HepG2 (cell line): ENCODE data around the gene BMP6. TPM values are rescaled to one million over a fixed set of nuclear protein-coding genes. Genes with fewer than 3 reads are reported as not detected.

Experiments used
- ATAC-seq: fragments of 200-7000 bp; cut with Tn5 transposase; 3 replicates; pipeline ENCODE4 v1.9.1; 2020; ENCODE audit warnings: mild to moderate bottlenecking, moderate library complexity
- BruUV-seq: library from RNA; stranded (reverse); fragments of 400-500 nt; replicated peaks from 2 replicates; lab custom pipeline; 2021; lab: Mats Ljungman, UMichigan
- CTCF ChIA-PET: fragments of 300-600 bp; formaldehyde crosslinking; extraction: SDS; loops from one replicate; lab custom pipeline; 2021; ENCODE audit warnings: low total read pairs, inconsistent platforms, low intra/inter-chr PET ratio; lab: Yijun Ruan, JAX
- POLR2A ChIA-PET: fragments of 350-600 bp; sonication (Branson Sonifier 250); formaldehyde crosslinking; loops from one replicate; lab custom pipeline; 2020; ENCODE audit warnings: antibody characterized with exemption, inconsistent platforms; lab: Yijun Ruan, JAX
- DNase-seq: peaks from one replicate; pipeline ENCODE4 v3.0.0-alpha.2; 2015; ENCODE audit warnings: low spot score
- FAIRE-seq: peaks from 3 replicates; lab custom pipeline; 2011; peaks lifted over from hg19 to GRCh38; lab: Jason Lieb, UNC
- H2AFZ ChIP-seq: one replicate; pipeline ENCODE4 v1.6.1; 2011; ENCODE audit warnings: low read length, inconsistent platforms
- H3K27ac ChIP-seq: fragments of 300-600 bp; 3 replicates; pipeline ENCODE4 v1.8.0; 2011; ENCODE audit warnings: mixed run types, mild to moderate bottlenecking, mixed read lengths, low read length, inconsistent platforms; ENCODE audit not compliant: insufficient read depth; ENCODE audit errors: extremely low read length
- H3K27me3 ChIP-seq, 2 experiments: fragments of 200-600 bp in 1 of 2; 2 replicates in 1 of 2; 3 replicates in 1 of 2; pipeline versions ENCODE4 v1.6.0 to v1.8.0; 2011; ENCODE audit warnings: low read length in 2 of 2, mild to moderate bottlenecking in 2 of 2, moderate library complexity in 2 of 2, inconsistent platforms in 1 of 2; ENCODE audit not compliant: insufficient read depth in 2 of 2, control insufficient read depth in 1 of 2
- H3K36me3 ChIP-seq, 2 experiments: fragments of 200-600 bp in 1 of 2; replicated peaks in 1 of 2; 2 replicates in 1 of 2; 3 replicates in 1 of 2; pipeline versions ENCODE4 v1.5.1 to v1.8.0; 2011; ENCODE audit warnings: low read length in 2 of 2, inconsistent platforms in 1 of 2; ENCODE audit not compliant: insufficient read depth in 2 of 2, control insufficient read depth in 1 of 2
- H3K4me1 ChIP-seq: 2 replicates; pipeline ENCODE4 v1.5.1; 2012; ENCODE audit warnings: low read length, inconsistent platforms; ENCODE audit not compliant: insufficient read depth
- H3K4me2 ChIP-seq: 2 replicates; pipeline ENCODE4 v1.6.0; 2011; ENCODE audit warnings: low read depth, low read length, inconsistent platforms
- H3K4me3 ChIP-seq, 3 experiments: fragments of 200-600 bp in 1 of 3; sonication (generic), shearing (Covaris generic) in 1 of 3; replicated peaks in 1 of 3; 2 replicates each; pipeline ENCODE4 v1.5.1; 2011 to 2016; ENCODE audit warnings: low read length in 3 of 3, inconsistent platforms in 2 of 3, low read depth in 2 of 3, mild to moderate bottlenecking in 2 of 3, control low read depth in 1 of 3, mixed read lengths in 1 of 3; ENCODE audit not compliant: insufficient read depth in 1 of 3
- H3K79me2 ChIP-seq: one replicate; pipeline ENCODE4 v1.6.1; 2011; ENCODE audit warnings: low read length, inconsistent platforms; ENCODE audit not compliant: insufficient read depth
- H3K9ac ChIP-seq: 2 replicates; pipeline ENCODE4 v1.6.0; 2011; ENCODE audit warnings: mild to moderate bottlenecking, low read depth, low read length, inconsistent platforms; ENCODE audit not compliant: insufficient read depth
- H3K9me3 ChIP-seq: 2 replicates; pipeline ENCODE4 v1.5.1; 2012; ENCODE audit warnings: mild to moderate bottlenecking, low read length
- H4K20me1 ChIP-seq: 2 replicates; pipeline ENCODE4 v1.6.0; 2011; ENCODE audit warnings: inconsistent platforms, mild to moderate bottlenecking, low read length, moderate library complexity; ENCODE audit not compliant: insufficient read depth
- ATF7 ChIP-seq, 2 experiments: fragments of 450-650 bp in 1 of 2; sonication (generic) in 1 of 2; formaldehyde crosslinking in 1 of 2; IDR thresholded peaks; 2 replicates each; pipeline versions ENCODE4 v1.4.0 to v1.6.1; 2016 to 2020; ENCODE audit warnings: antibody characterized with exemption in 1 of 2, mild to moderate bottlenecking in 1 of 2, missing genetic modification reagents in 1 of 2
- CEBPG ChIP-seq: IDR thresholded peaks from 2 replicates; pipeline ENCODE4 v1.6.1; 2016
- CENPX ChIP-seq: sonication (generic); formaldehyde crosslinking; IDR thresholded peaks from 2 replicates; pipeline ENCODE4 v1.9.0; 2021; ENCODE audit warnings: mild to moderate bottlenecking, missing genetic modification reagents, moderate library complexity
- ERF ChIP-seq: IDR thresholded peaks from 2 replicates; pipeline ENCODE4 v1.6.1; 2018; ENCODE audit warnings: missing biosample characterization, missing genetic modification reagents
- FOXM1 ChIP-seq: sonication (generic); formaldehyde crosslinking; IDR thresholded peaks from 2 replicates; pipeline ENCODE4 v1.5.0; 2020; ENCODE audit warnings: missing genetic modification reagents
- GMEB1 ChIP-seq: sonication (generic); formaldehyde crosslinking; IDR thresholded peaks from 2 replicates; pipeline ENCODE4 v1.5.1; 2020; ENCODE audit warnings: missing genetic modification reagents, mild to moderate bottlenecking, borderline replicate concordance
- HMG20B ChIP-seq: conservative IDR thresholded peaks from 2 replicates; pipeline ENCODE4 v1.6.1; 2016; ENCODE audit warnings: missing genetic modification reagents, missing compliant biosample characterization
- HOXA9 ChIP-seq: sonication (generic); formaldehyde crosslinking; IDR thresholded peaks from 2 replicates; pipeline ENCODE4 v1.8.1; 2022; ENCODE audit warnings: missing genetic modification reagents, mild to moderate bottlenecking, moderate library complexity, borderline replicate concordance
- KAT2B ChIP-seq: fragments of 150-350 bp; IDR thresholded peaks from 2 replicates; pipeline ENCODE4 v1.6.1; 2014; ENCODE audit warnings: low read depth, low read length, borderline replicate concordance
- LBX2 ChIP-seq: sonication (generic); formaldehyde crosslinking; IDR thresholded peaks from 2 replicates; pipeline ENCODE4 v1.5.0; 2020; ENCODE audit warnings: missing genetic modification reagents, mild to moderate bottlenecking, borderline replicate concordance
- RNF219 ChIP-seq: sonication (generic); formaldehyde crosslinking; IDR thresholded peaks from 2 replicates; pipeline ENCODE4 v1.5.0; 2020; ENCODE audit warnings: mild to moderate bottlenecking, missing genetic modification reagents
- SUZ12 ChIP-seq: fragments of 150-350 bp; IDR thresholded peaks from 2 replicates; pipeline ENCODE4 v1.6.1; 2014; ENCODE audit warnings: low read depth, low read length
- TCF7L2 ChIP-seq: IDR thresholded peaks from 2 replicates; pipeline ENCODE4 v1.6.1; 2011; ENCODE audit warnings: mild to moderate bottlenecking, low read depth, low read length, moderate library complexity
- ZBTB20 ChIP-seq: sonication (generic); formaldehyde crosslinking; IDR thresholded peaks from 2 replicates; pipeline ENCODE4 v1.8.1; 2023; ENCODE audit warnings: missing genetic modification reagents, low read depth, mild to moderate bottlenecking, borderline replicate concordance
- ZNF10 ChIP-seq: sonication (generic); formaldehyde crosslinking; IDR thresholded peaks from 2 replicates; pipeline ENCODE4 v1.4.0; 2020; ENCODE audit warnings: mild to moderate bottlenecking, low read depth, missing genetic modification reagents, borderline replicate concordance
- ZNF280B ChIP-seq: sonication (generic); formaldehyde crosslinking; IDR thresholded peaks from 2 replicates; pipeline ENCODE4 v1.5.0; 2020; ENCODE audit warnings: missing genetic modification reagents, mild to moderate bottlenecking, borderline replicate concordance
- ZNF331 ChIP-seq: sonication (generic); formaldehyde crosslinking; IDR thresholded peaks from 2 replicates; pipeline ENCODE4 v1.4.0; 2020; ENCODE audit warnings: missing genetic modification reagents
- ZSCAN20 ChIP-seq: sonication (generic); formaldehyde crosslinking; IDR thresholded peaks from 2 replicates; pipeline ENCODE4 v1.4.0; 2020; ENCODE audit warnings: missing genetic modification reagents, mild to moderate bottlenecking, borderline replicate concordance
- WGBS: methylation state at CpG from one replicate; pipeline ENCODE4 v1.1.6; 2017; ENCODE audit warnings: low lambda C conversion rate; 5-methylcytosine and 5-hydroxymethylcytosine counted together
- in situ Hi-C: cut with HindIII; loops from 2 replicates; pipeline ENCODE4 v1.10.0; 2017; ENCODE audit warnings: low pct_unique_long_range_greater_than_20kb; ENCODE audit not compliant: extremely low pct_ligation_motif_present
- intact Hi-C: fragments of 100-400 bp; cut with micrococcal nuclease; formaldehyde crosslinking; loops from one replicate; pipeline ENCODE4 v1.10.0; 2022; ENCODE audit not compliant: unreplicated experiment
- polyA plus RNA-seq, 8 experiments: library from polyadenylated mRNA; depleted of rRNA in 3 of 8; stranded (reverse) in 7 of 8; unstranded in 1 of 8; fragments of >200 nt; fragmentation: Illumina TruSeq in 4 of 8; extraction: Trizol in 4 of 8; gene quantifications; 2 replicates each; pipeline versions ENCODE4 v1.2.1 to v1.2.3, GENCODE V29; 2011 to 2016; ENCODE audit warnings: low read depth in 4 of 8, missing spikeins in 1 of 8, mixed read lengths in 1 of 8; ENCODE audit not compliant: insufficient read depth in 1 of 8
- total RNA-seq, 5 experiments: library from RNA; depleted of rRNA; stranded (reverse); fragments of >200 nt; fragmentation: Illumina TruSeq; extraction: Trizol; gene quantifications; 2 replicates each; pipeline ENCODE4 v1.2.3, GENCODE V29; 2016; ENCODE audit warnings: low read depth in 1 of 5

The BMP6 gene
- total and polyA plus RNA-seq, 2 of the 13 experiments (the other 11 are each of a cell fraction or from before 2014, with no cell fraction given) = 0.09 to 0.18 TPM

- TF ChIP-seq LBX2 (CRISPR knock-in tag) = no peak
- TF ChIP-seq, all 625 proteins: peak for 0
Observed at GRCh38 chr6:7747433-7747832, 21.5 kb downstream of the BMP6 start (continued).

GRCh38 chr6:7747901-7748504 is 22.1 kb downstream of the BMP6 start:
- Histone ChIP-seq H3K27ac (no peak overlapping the region), H3K4me2 (no peak overlapping the region), H2AFZ (no peak overlapping the region), H3K36me3 (no peaks in the 10 kb centered on the region), H3K9me3 (no peaks in the 10 kb centered on the region), H4K20me1 (no peaks in the 10 kb centered on the region), H3K4me3 (no peak overlapping the region), H3K27me3 (peaks cover 7 to 28% of the 10 kb centered on the region in 2 experiments; a peak in 3 of 5 replicates), H3K9ac (no peak overlapping the region), H3K79me2 (no peaks in the 10 kb centered on the region), H3K4me1 (no peaks in the 10 kb centered on the region)
- ATAC-seq = no peak
- CTCF ChIA-PET = no interaction called here
- WGBS = 32% methylated on average over 2 of the region's 2 CpGs
- in situ Hi-C loops (no loop called here), intact Hi-C loops (no loop called here)
- no peak for FAIRE-seq
- DNase-seq = no peak
- POLR2A ChIA-PET = no interaction called here
- BruUV-seq = no TSS peak
- TF ChIP-seq ZNF10 (CRISPR knock-in tag) (no peak), HOXA9 (CRISPR knock-in tag) (no peak), ZNF280B (CRISPR knock-in tag) (no peak), RNF219 (CRISPR knock-in tag) (no peak), ZNF331 (CRISPR knock-in tag) (no peak), ATF7 (IDR thresholded peaks at IDR 0.05) (no peak), ATF7 (CRISPR knock-in tag; IDR thresholded peaks at IDR 0.05) (no peak), CEBPG (no peak), SUZ12 (no peak), FOXM1 (CRISPR knock-in tag) (no peak), KAT2B (no peak), ZSCAN20 (CRISPR knock-in tag) (no peak), HMG20B (CRISPR knock-in tag) (no peak), GMEB1 (no peak), TCF7L2 (no peak), ZBTB20 (CRISPR knock-in tag) (no peak), CENPX (CRISPR knock-in tag) (no peak), ERF (CRISPR knock-in tag) (no peak)
